ENCODE measurements around the gene SCLY.

The SCLY gene

DNA sequence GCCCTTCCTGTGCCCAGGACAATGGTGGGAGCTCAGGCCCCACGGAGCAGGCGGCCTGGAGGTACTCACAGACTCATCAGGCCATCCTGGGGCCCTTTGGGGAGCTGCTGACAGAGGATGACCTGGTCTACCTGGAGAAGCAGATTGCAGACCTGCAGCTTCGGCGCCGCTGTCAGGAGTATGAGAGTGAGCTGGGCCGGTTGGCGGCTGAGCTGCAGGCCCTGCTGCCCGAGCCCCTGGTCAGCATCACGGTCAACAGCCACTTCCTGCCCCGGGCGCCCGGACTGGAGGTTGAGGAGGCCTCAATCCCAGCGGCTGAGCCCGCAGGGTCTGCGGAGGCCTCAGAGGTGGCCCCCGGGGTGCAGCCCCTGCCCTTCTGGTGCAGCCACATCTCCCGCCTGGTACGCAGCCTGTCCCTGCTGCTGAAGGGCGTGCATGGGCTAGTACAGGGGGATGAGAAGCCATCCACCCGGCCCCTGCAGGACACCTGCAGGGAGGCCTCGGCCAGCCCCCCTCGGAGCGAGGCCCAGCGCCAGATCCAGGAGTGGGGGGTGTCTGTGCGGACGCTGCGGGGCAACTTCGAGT is 69.4 kb downstream of the SCLY start:
- no peak for TF ChIP-seq SNAI2 (CRISPR knock-in tag; IDR thresholded peaks at IDR 0.05)
- TF ChIP-seq ZNF8 (CRISPR knock-in tag; IDR thresholded peaks at IDR 0.05), result no peak
- TF ChIP-seq ZC3H10 (CRISPR knock-in tag; IDR thresholded peaks at IDR 0.05), result no peak
- no peak for TF ChIP-seq TOX (CRISPR knock-in tag; IDR thresholded peaks at IDR 0.05; ENCODE audit: borderline replicate concordance)
- TF ChIP-seq ISL1 (CRISPR knock-in tag; IDR thresholded peaks at IDR 0.05), result no peak
- TF ChIP-seq RARB (CRISPR knock-in tag; IDR thresholded peaks at IDR 0.05), result no peak
- no peak for TF ChIP-seq ESRRG (CRISPR knock-in tag; IDR thresholded peaks at IDR 0.05)
- no peak for ATAC-seq

GRCh38 chr2:238130696-238131628 is 70.2 kb downstream of the SCLY start:
- no peak for ATAC-seq
- TF ChIP-seq CSRNP3 (CRISPR knock-in tag; IDR thresholded peaks at IDR 0.05) (no peak), ZNF70 (CRISPR knock-in tag; IDR thresholded peaks at IDR 0.05) (no peak), TOX (CRISPR knock-in tag; IDR thresholded peaks at IDR 0.05; ENCODE audit: borderline replicate concordance) (no peak), POU6F1 (CRISPR knock-in tag; IDR thresholded peaks at IDR 0.05; ENCODE audit: borderline replicate concordance, low read depth) (no peak), ZC3H10 (CRISPR knock-in tag; IDR thresholded peaks at IDR 0.05) (no peak), TCF4 (CRISPR knock-in tag; IDR thresholded peaks at IDR 0.05; ENCODE audit: borderline replicate concordance) (no peak), TSHZ2 (CRISPR knock-in tag; IDR thresholded peaks at IDR 0.05) (no peak)

- no peak for TF ChIP-seq POU6F1 (CRISPR knock-in tag; IDR thresholded peaks at IDR 0.05; ENCODE audit: borderline replicate concordance, low read depth)
- TF ChIP-seq ZFP3 (CRISPR knock-in tag; IDR thresholded peaks at IDR 0.05), result no peak
- TF ChIP-seq, protein P1, sequence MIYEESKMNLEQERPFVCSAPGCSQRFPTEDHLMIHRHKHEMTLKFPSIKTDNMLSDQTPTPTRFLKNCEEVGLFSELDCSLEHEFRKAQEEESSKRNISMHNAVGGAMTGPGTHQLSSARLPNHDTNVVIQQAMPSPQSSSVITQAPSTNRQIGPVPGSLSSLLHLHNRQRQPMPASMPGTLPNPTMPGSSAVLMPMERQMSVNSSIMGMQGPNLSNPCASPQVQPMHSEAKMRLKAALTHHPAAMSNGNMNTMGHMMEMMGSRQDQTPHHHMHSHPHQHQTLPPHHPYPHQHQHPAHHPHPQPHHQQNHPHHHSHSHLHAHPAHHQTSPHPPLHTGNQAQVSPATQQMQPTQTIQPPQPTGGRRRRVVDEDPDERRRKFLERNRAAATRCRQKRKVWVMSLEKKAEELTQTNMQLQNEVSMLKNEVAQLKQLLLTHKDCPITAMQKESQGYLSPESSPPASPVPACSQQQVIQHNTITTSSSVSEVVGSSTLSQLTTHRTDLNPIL (CRISPR knock-in tag; IDR thresholded peaks at IDR 0.05; ENCODE audit: low read depth), result no peak
- TF ChIP-seq SNAI2 (CRISPR knock-in tag; IDR thresholded peaks at IDR 0.05), result no peak
- TF ChIP-seq ARNTL (CRISPR knock-in tag; IDR thresholded peaks at IDR 0.05; ENCODE audit: borderline replicate concordance, low read depth), result no peak
- TF ChIP-seq ZC3H10 (CRISPR knock-in tag; IDR thresholded peaks at IDR 0.05), result no peak
- TF ChIP-seq TSHZ2 (CRISPR knock-in tag; IDR thresholded peaks at IDR 0.05), result no peak
- TF ChIP-seq BACH2 (CRISPR knock-in tag; IDR thresholded peaks at IDR 0.05; ENCODE audit: borderline replicate concordance), result no peak
- TF ChIP-seq ZFP30 (CRISPR knock-in tag; IDR thresholded peaks at IDR 0.05), result no peak
- no peak for TF ChIP-seq ZNF70 (CRISPR knock-in tag; IDR thresholded peaks at IDR 0.05)
- TF ChIP-seq OSR1 (CRISPR knock-in tag; IDR thresholded peaks at IDR 0.05), result no peak
- TF ChIP-seq ZNF565 (CRISPR knock-in tag; conservative IDR thresholded peaks at IDR 0.05; ENCODE audit: low read depth), result no peak
- no peak for TF ChIP-seq ESRRG (CRISPR knock-in tag; IDR thresholded peaks at IDR 0.05)
- ATAC-seq, result no peak
Measured at GRCh38 chr2:238131761-238132462, 71.1 kb downstream of the SCLY start.

All from SK-N-SH treated with all-trans-retinoic acid at 6 μM for 48 hours (cell line).